Endodermal cell (in vitro differentiated cells): ENCODE measurements around the gene PI4K2A. TPM values are rescaled to one million over a fixed set of nuclear protein-coding genes. Genes with fewer than 3 reads are reported as not detected.

Source experiments
- DNase-seq: peaks from one replicate; pipeline ENCODE4 v3.0.0-alpha.2; 2017
- H3K27ac ChIP-seq: 2 replicates; pipeline ENCODE4 v1.5.1; 2013; ENCODE audit warnings: mild to moderate bottlenecking, low read depth, low read length, moderate library complexity
- H3K27me3 ChIP-seq: 2 replicates; pipeline ENCODE4 v1.6.1; 2013; ENCODE audit warnings: mild to moderate bottlenecking, low read length, moderate library complexity; ENCODE audit not compliant: insufficient read depth, control insufficient read depth, poor library complexity, severe bottlenecking
- H3K36me3 ChIP-seq: 2 replicates; pipeline ENCODE4 v1.7.0; 2013; ENCODE audit warnings: mild to moderate bottlenecking, low read length, moderate library complexity; ENCODE audit not compliant: control insufficient read depth, insufficient read depth
- H3K4me1 ChIP-seq: one replicate; pipeline ENCODE4 v1.7.0; 2013; ENCODE audit warnings: low read length; ENCODE audit not compliant: control insufficient read depth, insufficient read depth
- H3K4me3 ChIP-seq: 2 replicates; pipeline ENCODE4 v1.5.1; 2013; ENCODE audit warnings: mild to moderate bottlenecking, low read length, moderate library complexity
- H3K9ac ChIP-seq: 2 replicates; pipeline ENCODE4 v1.6.1; 2013; ENCODE audit warnings: mild to moderate bottlenecking, low read length, moderate library complexity; ENCODE audit not compliant: poor library complexity, severe bottlenecking; ENCODE audit errors: extremely low read depth
- H3K9me3 ChIP-seq: 2 replicates; pipeline ENCODE4 v1.6.1; 2013; ENCODE audit warnings: mild to moderate bottlenecking, low read length, moderate library complexity; ENCODE audit not compliant: control insufficient read depth
- H3K27ac Mint-ChIP-seq: 2 replicates; pipeline ENCODE4 v1.8.0; 2020; ENCODE audit warnings: mixed read lengths
- H3K27me3 Mint-ChIP-seq: 2 replicates; pipeline ENCODE4 v1.8.0; 2021; ENCODE audit warnings: mild to moderate bottlenecking, mixed read lengths; ENCODE audit not compliant: insufficient read depth
- H3K36me3 Mint-ChIP-seq: 2 replicates; pipeline ENCODE4 v1.8.0; 2020; ENCODE audit warnings: low read depth, mixed read lengths
- H3K4me1 Mint-ChIP-seq: 2 replicates; pipeline ENCODE4 v1.8.0; 2020; ENCODE audit warnings: mixed read lengths
- H3K4me3 Mint-ChIP-seq: 2 replicates; pipeline ENCODE4 v1.8.0; 2020; ENCODE audit warnings: mild to moderate bottlenecking, moderate library complexity, mixed read lengths
- H3K9me3 Mint-ChIP-seq: 2 replicates; pipeline ENCODE4 v1.8.0; 2020; ENCODE audit warnings: mild to moderate bottlenecking, mixed read lengths
- CTCF ChIP-seq: fragments of 200-600 bp; sonication (generic); conservative IDR thresholded peaks from 2 replicates; pipeline ENCODE4 v1.5.0; 2021; ENCODE audit warnings: antibody characterized with exemption, mild to moderate bottlenecking
- WGBS, 2 experiments: methylation state at CpG; one replicate each; pipeline versions ENCODE4 v1.1.5 to v1.1.7; 2013; ENCODE audit warnings: missing lambda C conversion rate in 2 of 2, mixed read lengths in 1 of 2; ENCODE audit not compliant: insufficient coverage in 1 of 2, insufficient read length in 1 of 2; 5-methylcytosine and 5-hydroxymethylcytosine counted together
- total RNA-seq, 2 donors: library from RNA; stranded (reverse); fragmentation: NEBNext Ultra II Directional in 1 of 2; extraction: Animal tissue kit (Norgen Biotek cat#: 25700) in 1 of 2; gene quantifications; 2 replicates in 1 of 2; 3 replicates in 1 of 2; pipeline ENCODE4 v1.2.1, GENCODE V29; 2021

Gene PI4K2A
- total RNA-seq, 2 donors from 2014 or later = 14.5 to 18.1 TPM

GRCh38 chr10:97623277-97623676, 17.2 kb upstream of the PI4K2A start:
- H3K36me3 ChIP-seq = no peaks in the 10 kb centered on the region
- 100% methylated on average over 1 of the region's 1 CpG; no CpG with 5 or more reads in 1 of the 2 experiments for WGBS, 2 experiments
- no peak overlapping the region for H3K9ac ChIP-seq
- no peaks in the 10 kb centered on the region for H3K27me3 Mint-ChIP-seq
- no peak overlapping the region for H3K27ac ChIP-seq
- TF ChIP-seq CTCF = no peak
- no peak overlapping the region for H3K4me3 ChIP-seq
- H3K9me3 Mint-ChIP-seq = no peaks in the 10 kb centered on the region
- no peaks in the 10 kb centered on the region for H3K4me1 ChIP-seq
- H3K36me3 Mint-ChIP-seq = peaks cover 5% of the 10 kb centered on the region
- H3K27ac Mint-ChIP-seq = no peak overlapping the region
- no peaks in the 10 kb centered on the region for H3K27me3 ChIP-seq
- H3K9me3 ChIP-seq = no peaks in the 10 kb centered on the region
- H3K4me1 Mint-ChIP-seq = no peaks in the 10 kb centered on the region
- H3K4me3 Mint-ChIP-seq = no peak overlapping the region
- no peak for DNase-seq

GRCh38 chr10:97627731-97628130, 12.7 kb upstream of the PI4K2A start:
- no peaks in the 10 kb centered on the region for H3K4me1 ChIP-seq
- H3K27me3 Mint-ChIP-seq = no peaks in the 10 kb centered on the region
- no peaks in the 10 kb centered on the region for H3K36me3 ChIP-seq
- H3K4me3 ChIP-seq = no peak overlapping the region
- H3K36me3 Mint-ChIP-seq = no peaks in the 10 kb centered on the region
- no peak overlapping the region for H3K4me3 Mint-ChIP-seq
- H3K4me1 Mint-ChIP-seq = no peaks in the 10 kb centered on the region
- H3K27ac Mint-ChIP-seq = no peak overlapping the region
- no peak for TF ChIP-seq CTCF
- H3K27me3 ChIP-seq = no peaks in the 10 kb centered on the region
- 86 to 94% methylated on average over 4 of the region's 4 CpGs for WGBS, 2 experiments
- no peak overlapping the region for H3K9ac ChIP-seq
- no peaks in the 10 kb centered on the region for H3K9me3 ChIP-seq
- DNase-seq = no peak
- H3K27ac ChIP-seq = no peak overlapping the region
- no peaks in the 10 kb centered on the region for H3K9me3 Mint-ChIP-seq

GRCh38 chr10:97628228-97628627, 12.2 kb upstream of the PI4K2A start:
- no peaks in the 10 kb centered on the region for H3K36me3 Mint-ChIP-seq
- H3K9ac ChIP-seq = no peak overlapping the region
- H3K4me1 ChIP-seq = no peaks in the 10 kb centered on the region
- H3K9me3 Mint-ChIP-seq = no peaks in the 10 kb centered on the region
- no peaks in the 10 kb centered on the region for H3K27me3 ChIP-seq
- no peak for TF ChIP-seq CTCF
- no peak overlapping the region for H3K27ac Mint-ChIP-seq
- no peaks in the 10 kb centered on the region for H3K36me3 ChIP-seq
- no peak for DNase-seq
- no peak overlapping the region for H3K27ac ChIP-seq
- no peak overlapping the region for H3K4me3 Mint-ChIP-seq
- no peak overlapping the region for H3K4me3 ChIP-seq
- no peaks in the 10 kb centered on the region for H3K27me3 Mint-ChIP-seq
- no peaks in the 10 kb centered on the region for H3K9me3 ChIP-seq
- 87 to 100% methylated on average over 3 of the region's 3 CpGs for WGBS, 2 experiments
- no peaks in the 10 kb centered on the region for H3K4me1 Mint-ChIP-seq
